ENCODE measurements around the gene MAP7D2.
A peak's percentile ranks its signal among the peaks of the same experiment; 100 is the strongest.

The MAP7D2 gene

GRCh38 chrX:19990151-19990555, 126.6 kb downstream of the MAP7D2 start:
- peak overlapping the region; percentile 42 for H3K27ac ChIP-seq
- DNase-seq (ENCODE audit: low read depth, low spot score): no peak

- no peak overlapping the region for H3K27ac ChIP-seq
- DNase-seq (ENCODE audit: low read depth, low spot score): no peak
Measured at GRCh38 chrX:19987856-19988255, 128.9 kb downstream of the MAP7D2 start.

- no peak overlapping the region for H3K27ac ChIP-seq
- no peak for DNase-seq (ENCODE audit: low read depth, low spot score)
Measured at GRCh38 chrX:19986531-19986930, 130.2 kb downstream of the MAP7D2 start.

GRCh38 chrX:19981947-19982346, 134.8 kb downstream of the MAP7D2 start:
- DNase-seq (ENCODE audit: low read depth, low spot score): no peak
- H3K27ac ChIP-seq: no peak overlapping the region

GRCh38 chrX:19975845-19976244, 140.9 kb downstream of the MAP7D2 start:
- no peak for DNase-seq (ENCODE audit: low read depth, low spot score)

GRCh38 chrX:19972984-19973383, 143.7 kb downstream of the MAP7D2 start:
- DNase-seq (ENCODE audit: low read depth, low spot score): no peak
- H3K27ac ChIP-seq: no peak overlapping the region

More at GRCh38 chrX:19975845-19976244, 140.9 kb downstream of the MAP7D2 start:
- H3K27ac ChIP-seq: no peak overlapping the region

- DNase-seq (ENCODE audit: low read depth, low spot score): no peak
- H3K27ac ChIP-seq: no peak overlapping the region
Measured at GRCh38 chrX:19968276-19968675, 148.4 kb downstream of the MAP7D2 start.

GRCh38 chrX:19966056-19966455, 150.7 kb downstream of the MAP7D2 start:
- H3K27ac ChIP-seq: no peak overlapping the region
- DNase-seq (ENCODE audit: low read depth, low spot score): no peak

GRCh38 chrX:19964017-19964710, 152.5 kb downstream of the MAP7D2 start:
- H3K27ac ChIP-seq: no peak overlapping the region
- DNase-seq (ENCODE audit: low read depth, low spot score): no peak

- no peak overlapping the region for H3K27ac ChIP-seq
- no peak for DNase-seq (ENCODE audit: low read depth, low spot score)
Measured at GRCh38 chrX:19960913-19961312, 155.8 kb downstream of the MAP7D2 start.

- H3K27ac ChIP-seq: no peak overlapping the region
- DNase-seq (ENCODE audit: low read depth, low spot score): no peak
Measured at GRCh38 chrX:19958552-19959486, 157.9 kb downstream of the MAP7D2 start.

- no peak for DNase-seq (ENCODE audit: low read depth, low spot score)
- H3K27ac ChIP-seq: no peak overlapping the region
Measured at GRCh38 chrX:19956923-19957322, 159.8 kb downstream of the MAP7D2 start.
